GM19463 (cell line): ENCODE results near the gene OR56A5.
A peak's percentile ranks its signal among the peaks of the same experiment; 100 is the strongest.

Experiments used
- ATAC-seq: cut with Tn5 transposase; IDR thresholded peaks from one replicate; pipeline ENCODE4 v1.9.1; 2021; ENCODE audit warnings: mild to moderate bottlenecking, moderate library complexity; ENCODE audit not compliant: unreplicated experiment

OR56A5 gene

DNA sequence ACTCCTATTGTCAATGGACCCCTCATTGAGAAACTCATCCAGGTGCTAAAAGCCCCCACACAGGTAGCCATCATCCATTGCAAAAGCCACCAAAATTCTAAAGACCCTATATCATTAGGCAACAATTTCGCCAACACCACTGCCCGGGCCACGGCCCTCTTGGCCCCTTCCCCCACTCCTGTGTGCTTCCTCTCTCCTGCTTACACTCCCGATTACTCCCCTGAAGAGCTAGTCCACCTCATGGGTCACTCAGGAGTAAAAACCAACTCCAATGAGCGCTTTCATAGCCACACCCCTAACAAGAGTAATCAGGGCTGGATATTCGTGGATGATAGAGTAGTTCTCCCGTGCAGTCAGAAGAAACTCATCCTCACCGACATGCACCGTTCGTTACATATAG lies 35.2 kb downstream of the OR56A5 start:
- no peak for ATAC-seq

DNA sequence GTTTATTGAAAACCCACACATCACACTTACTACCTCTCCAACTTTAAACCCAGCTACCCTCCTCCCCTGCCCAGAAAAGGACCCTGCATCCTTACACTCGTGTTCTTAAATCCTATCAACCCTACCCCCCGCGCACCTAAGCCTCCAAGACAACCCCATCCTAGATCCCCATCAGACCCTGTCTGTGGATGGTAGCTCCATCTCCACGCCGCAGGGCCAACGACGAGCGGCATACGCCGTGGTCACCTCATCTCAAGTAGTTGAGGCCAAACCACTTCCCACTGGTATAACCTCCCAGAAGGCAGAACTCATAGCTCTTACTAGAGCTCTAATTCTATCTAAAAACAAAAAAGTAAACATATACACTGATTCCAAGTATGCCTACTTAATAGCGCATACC lies 35.6 kb downstream of the OR56A5 start:
- no peak for ATAC-seq

DNA sequence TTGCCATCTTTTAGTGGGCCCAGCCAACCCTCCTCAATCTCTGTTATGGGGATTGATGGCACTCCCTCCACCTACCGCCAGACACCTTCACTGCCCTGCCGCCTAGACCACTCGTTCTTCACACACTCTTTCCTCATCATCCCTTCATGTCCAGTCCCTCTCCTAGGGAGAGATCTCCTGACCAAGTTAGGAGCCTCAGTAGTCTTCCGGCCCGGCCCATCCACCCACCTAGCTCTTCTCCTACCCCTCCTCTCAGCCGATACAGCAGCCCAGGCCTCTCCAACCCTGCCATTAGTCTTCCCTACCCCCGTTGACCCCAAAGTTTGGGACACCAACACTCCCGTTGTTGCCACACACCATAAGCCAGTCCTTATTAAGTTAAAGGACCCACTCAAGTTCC lies 37.2 kb downstream of the OR56A5 start:
- no peak for ATAC-seq

DNA sequence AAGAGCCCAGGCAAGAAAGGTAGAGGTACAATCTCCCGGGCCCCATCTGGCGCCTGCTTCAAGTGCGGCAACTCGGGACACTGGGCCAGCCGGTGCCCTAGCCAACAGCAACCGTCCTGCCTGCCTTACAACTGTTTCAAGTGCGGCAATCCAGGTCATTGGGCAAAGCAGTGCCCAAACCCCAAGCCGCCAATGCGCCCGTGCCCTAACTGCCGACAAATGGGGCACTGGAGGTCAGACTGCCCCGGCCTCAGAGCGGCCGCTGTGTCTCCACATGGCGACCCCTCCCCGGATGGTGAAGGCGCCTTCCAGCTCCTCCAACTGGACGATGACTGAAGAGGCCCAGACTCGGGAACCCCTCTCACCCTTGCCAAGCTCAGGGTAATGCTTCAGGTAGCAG lies 37.7 kb downstream of the OR56A5 start:
- no peak for ATAC-seq

DNA sequence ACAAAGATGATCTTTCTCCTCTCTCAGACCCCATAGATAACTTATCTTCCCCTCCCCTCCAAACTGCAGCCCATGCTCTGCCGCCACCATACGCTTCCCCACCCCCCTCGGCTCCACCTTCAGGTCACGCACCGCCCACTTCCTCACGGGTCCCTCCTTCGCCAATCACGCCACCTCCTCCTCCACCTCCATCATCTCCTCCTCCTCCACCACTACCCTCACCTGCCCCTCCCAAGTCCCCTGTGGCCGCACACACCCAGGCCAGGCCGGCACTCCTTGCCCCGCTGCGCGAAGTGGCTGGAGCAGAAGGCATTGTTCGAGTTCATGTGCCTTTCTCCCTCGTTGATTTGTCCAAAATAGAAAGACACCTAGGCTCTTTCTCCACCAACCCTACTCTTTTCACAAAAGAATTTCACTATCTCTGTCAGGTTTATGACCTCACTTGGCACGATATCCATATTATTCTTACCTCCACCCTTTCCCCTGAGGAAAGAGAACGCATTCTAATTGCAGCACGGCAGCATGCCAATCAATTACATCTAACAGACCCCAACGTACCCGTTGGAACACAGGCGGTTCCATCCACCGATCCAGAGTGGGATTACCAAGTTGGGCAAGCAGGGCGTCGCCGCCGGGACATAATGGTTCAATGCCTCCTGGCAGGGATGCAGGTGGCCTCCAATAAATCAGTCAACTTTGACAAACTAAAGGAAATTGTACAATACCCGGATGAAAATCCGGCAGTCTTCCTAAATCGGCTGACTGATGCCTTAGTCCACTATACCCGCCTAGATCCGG lies 38.5 kb downstream of the OR56A5 start:
- no peak for ATAC-seq

DNA sequence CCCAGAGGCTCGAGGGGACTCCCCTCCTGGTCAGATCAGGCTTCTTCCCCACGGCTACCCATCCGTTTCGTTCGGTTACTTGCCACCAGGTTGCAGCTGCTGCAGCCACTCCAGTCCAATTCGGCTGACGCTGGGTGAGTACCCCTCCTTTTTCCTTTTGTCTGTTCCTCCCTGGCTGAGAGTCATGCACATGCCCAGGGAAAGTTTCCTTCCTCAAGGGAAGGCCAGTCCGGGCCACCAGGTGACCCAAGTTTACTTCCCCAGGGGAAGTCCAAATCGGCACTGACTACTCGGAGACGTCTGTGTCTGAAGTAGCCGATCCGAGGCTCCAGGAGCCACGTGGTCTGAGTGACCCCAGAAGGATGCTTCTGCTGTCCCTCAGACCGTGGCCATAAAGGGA lies 39.5 kb downstream of the OR56A5 start:
- no peak for ATAC-seq

DNA sequence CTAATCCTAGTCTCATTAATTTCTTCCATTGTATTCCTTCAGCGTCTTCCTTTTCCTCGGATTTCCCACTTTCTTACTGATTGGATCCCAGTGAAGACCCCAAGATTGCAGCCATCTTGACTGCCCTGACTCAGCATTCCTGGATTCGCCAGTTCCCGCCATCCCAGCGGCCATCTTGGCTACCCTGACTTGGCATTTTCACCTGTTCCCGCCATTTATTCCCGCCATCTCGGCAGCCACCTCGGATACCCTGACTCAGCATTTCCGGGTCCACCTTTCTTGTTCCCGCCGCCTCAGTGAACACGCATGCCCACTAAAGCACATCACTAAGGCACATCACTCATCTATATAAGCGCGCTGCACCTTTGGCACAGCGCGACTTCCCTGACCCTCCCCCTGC lies 40.0 kb downstream of the OR56A5 start:
- ATAC-seq: no peak

DNA sequence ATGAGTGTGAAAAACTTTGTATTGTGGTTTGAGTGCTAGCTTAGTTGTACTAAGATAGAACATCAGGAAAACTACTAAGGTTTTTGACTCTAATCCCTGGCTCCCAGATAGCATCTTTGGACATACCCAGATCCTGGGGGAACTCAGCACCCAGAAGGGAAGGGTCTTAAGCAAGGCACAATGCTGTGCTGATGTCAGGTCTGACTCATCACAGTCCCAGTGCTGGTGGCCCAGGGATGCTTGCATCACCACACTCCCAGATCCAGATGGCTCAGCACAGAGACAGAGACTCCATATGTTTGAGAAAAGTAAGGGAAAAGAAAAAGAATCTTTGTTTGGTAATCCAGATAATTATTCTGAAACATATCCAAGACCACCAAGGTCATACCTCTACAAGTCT lies 44.5 kb downstream of the OR56A5 start:
- peak; percentile 21 for ATAC-seq

DNA sequence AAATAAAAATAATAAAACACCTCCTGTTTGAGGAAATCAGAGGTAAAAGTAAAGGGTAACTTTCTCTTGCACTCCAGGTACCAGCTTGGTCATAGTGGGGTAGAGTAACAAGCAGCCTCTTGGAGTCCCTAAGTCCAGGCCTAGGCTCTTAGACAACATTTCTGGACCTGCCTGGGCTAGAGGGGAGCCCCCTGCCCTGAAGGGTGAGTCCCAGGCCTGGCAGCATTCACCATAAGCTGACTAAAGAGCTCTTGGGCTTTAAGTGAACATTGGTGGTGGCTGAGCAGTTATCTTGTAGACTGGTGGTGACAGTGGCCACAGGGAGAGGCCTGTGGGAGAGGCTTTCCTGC lies 44.9 kb downstream of the OR56A5 start:
- ATAC-seq: peak; percentile 43

DNA sequence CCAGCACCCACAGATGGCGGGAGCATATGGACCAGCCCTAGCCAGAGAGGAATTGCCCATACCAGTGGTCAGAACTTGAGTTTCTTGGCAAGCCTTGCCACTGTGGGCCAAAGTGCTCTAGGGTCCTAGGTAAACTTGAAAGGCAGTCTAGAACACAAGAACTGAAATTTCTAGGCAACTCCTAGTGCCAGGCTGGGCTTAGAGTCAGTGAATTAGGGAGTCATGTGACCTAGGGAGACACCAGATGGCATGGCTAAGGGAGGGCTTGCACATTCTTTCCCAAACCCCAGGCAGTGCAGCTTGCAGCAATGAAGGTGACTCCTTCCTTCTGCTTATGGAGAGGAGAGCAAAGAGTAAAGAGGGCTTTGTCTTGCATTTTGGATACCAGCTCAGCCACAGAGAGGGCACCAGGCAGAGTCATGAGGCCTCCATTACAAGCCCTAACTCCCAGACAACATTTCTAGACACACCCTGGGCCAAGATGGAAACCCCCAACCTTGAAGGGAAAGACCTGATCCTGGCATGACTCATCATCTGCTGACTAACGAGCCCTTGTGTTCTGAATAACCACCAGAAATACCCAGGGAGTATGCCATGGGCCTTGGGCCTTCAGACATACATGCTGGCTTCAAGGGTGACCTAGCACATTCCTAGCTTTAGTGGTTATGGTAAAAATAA lies 45.4 kb downstream of the OR56A5 start:
- ATAC-seq: peak; percentile 91
